Central memory CD4-positive, alpha-beta T cell (primary cell): ENCODE results near the gene CABLES1.

ENCODE experiments used
- DNase-seq: peaks from one replicate; pipeline ENCODE4 v3.0.0; 2022

The CABLES1 gene

GRCh38 chr18:23171581-23172156 lies 36.4 kb downstream of the CABLES1 start:
- DNase-seq, result no peak

GRCh38 chr18:23172591-23173380 lies 37.5 kb downstream of the CABLES1 start:
- no peak for DNase-seq

DNA sequence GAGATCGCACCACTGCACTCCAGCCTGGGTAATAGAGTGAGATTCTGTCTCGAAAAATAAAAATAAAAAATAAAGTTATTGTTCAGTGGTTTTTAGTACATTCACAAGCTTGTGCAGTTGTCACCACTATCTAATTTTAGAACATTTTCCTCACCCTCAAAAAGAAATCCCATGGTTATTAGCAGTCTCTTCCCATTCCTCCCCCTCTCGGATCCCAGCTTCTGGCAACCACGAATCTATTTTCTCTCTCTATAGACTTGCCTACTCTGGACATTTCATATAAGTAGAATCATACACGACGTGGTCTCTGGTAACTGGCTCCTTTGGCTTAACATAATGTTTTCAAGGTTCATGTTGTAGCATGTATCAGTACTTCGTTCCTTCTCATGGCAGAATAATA lies 38.6 kb downstream of the CABLES1 start:
- DNase-seq, result no peak

- DNase-seq, result no peak
Measured at GRCh38 chr18:23176701-23177432, 41.6 kb downstream of the CABLES1 start.

GRCh38 chr18:23177433-23178072 lies 42.3 kb downstream of the CABLES1 start:
- no peak for DNase-seq

DNA sequence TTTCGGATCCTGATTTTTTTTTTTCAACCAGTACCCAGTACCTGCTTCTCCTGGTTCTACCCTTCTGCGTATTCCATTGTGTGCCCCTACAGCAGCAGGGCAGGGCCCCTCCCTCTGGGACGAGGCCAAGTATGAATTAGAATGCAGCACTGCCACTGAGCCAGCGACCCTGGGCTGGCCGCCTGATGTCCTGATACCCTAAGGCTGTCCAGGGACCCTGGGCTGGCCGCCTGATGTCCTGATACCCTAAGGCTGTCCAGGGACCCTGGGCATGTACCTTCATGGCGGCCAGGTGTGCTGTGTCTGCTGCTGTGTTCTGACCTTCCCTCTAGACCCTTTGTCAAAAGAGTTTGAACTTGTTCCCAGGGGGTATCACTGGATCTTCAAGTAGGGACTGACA lies 42.9 kb downstream of the CABLES1 start:
- no peak for DNase-seq

DNA sequence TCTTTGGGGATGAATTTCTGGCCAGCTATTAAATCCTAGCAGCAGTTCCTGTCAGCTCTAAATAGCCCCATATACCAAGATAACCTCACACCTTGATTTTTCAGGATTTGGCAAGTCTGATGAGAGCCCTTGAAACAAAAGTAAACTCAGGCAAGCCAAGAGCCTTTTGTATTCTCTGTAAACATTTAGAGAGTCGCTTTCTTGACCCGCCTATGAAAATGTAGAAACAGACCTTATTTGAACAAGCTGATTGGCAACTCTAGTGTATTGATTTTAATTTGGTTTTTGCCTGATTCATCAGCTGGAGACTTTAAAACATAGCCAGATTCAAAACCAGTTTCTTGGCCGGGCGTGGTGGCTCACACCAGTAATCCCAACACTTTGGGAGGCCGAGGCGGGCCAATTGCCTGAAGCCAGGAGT lies 43.4 kb downstream of the CABLES1 start:
- DNase-seq, result no peak

DNA sequence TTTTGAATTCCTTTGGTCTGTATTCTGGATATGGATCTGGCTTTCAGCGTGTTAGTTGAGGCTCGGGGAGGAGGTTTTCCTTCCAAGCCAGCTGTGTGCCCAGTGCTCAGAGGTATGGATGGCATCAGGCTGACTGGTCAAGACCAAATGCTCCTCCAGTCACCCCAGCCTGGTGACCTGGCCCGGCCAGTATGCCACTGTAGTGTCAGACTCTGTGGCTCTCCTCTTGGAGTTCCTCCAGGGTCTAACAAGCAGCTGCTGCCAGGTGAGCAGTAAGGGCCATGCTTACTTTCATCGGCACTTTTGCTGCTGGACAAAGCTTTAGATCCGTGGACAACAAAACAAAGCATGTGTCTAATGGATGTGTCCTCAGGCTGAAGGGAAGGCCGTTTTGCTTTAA lies 44.1 kb downstream of the CABLES1 start:
- DNase-seq, result no peak

DNA sequence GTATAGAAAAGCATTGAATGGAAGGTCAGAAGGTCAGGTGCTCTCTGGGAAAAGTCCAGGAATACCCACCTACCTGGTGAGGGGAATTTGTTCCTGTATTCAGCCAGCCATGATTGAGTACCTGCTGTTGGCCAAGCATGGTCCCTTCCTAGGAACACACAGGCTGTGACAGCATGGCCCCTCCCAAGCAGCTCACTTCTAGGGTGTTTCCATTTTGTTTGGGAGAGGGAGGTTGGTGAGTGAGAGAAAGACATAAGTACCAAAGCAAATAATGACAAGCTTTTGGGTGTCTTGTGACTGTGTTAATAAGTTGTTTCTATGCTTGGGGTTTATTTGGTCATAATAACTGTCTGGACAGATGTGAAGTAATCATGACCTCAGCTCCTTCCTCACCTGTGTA lies 46.3 kb downstream of the CABLES1 start:
- no peak for DNase-seq

DNA sequence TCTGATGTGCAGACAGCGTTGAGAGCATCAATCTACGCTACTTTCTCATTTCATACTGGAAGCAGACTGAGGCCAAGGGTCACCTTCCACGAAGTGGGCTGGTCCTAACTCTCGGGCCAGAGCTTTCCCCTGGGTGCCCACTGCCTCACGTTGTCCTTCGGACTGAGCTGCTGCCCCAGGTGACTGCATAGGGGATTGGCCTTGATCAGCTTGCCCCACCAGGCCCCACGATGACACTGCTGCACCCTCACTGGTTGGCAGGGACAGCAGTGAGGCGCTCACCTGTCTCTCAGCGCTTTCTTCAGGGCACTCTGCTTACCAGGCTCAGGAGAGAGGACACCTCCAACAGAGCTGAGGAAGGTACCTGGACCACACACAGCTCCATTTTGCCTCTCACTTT lies 47.3 kb downstream of the CABLES1 start:
- no peak for DNase-seq

- no peak for DNase-seq
Measured at GRCh38 chr18:23183411-23184150, 48.3 kb downstream of the CABLES1 start.

GRCh38 chr18:23186781-23187180 lies 51.5 kb downstream of the CABLES1 start:
- DNase-seq, result no peak

- no peak for DNase-seq
Measured at GRCh38 chr18:23188068-23188760, 52.9 kb downstream of the CABLES1 start.

- no peak for DNase-seq
Measured at GRCh38 chr18:23189099-23189498, 53.8 kb downstream of the CABLES1 start.

GRCh38 chr18:23189768-23190661 lies 54.7 kb downstream of the CABLES1 start:
- no peak for DNase-seq

GRCh38 chr18:23191232-23191631 lies 55.9 kb downstream of the CABLES1 start:
- DNase-seq, result no peak

- DNase-seq, result no peak
Measured at GRCh38 chr18:23193742-23194141, 58.5 kb downstream of the CABLES1 start.

DNA sequence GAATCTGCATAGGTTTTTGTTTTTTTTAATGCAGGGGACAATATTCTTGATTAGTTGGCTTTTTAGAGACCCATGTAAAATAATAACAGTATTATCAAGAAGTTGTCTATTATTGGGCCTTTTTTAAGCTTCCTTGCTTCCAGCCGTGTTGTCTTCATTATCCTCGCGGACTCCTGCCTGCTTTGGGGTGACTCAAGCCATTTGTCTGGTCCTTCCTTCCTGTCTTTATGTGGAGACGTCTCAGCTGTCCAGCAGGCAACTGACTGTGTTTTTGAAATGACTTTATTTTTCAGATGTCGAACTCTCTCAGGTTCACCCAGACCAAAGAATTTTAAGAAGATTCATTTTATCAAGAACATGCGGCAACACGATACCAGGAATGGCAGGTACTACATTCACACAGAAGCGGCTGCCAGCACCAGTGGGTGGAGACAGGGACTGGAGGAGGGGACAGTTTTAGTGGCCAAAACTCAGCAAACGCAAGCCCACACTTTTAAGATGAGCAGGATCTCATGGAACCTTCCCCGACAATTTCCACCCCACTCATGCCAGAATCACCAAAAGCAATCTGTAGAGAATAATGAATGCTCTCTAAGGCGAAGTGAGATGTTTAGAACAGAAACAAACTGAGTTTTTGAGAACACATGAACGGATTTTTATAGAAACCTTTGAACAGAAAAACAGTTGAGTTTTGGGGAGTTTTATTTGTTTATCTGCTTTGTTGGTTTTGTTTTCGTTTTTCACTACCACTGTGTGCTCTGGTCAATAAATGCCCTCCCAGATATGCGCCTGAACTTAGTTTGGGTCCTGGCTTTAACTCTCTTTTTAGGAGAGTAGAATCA lies 59.1 kb downstream of the CABLES1 start:
- no peak for DNase-seq

DNA sequence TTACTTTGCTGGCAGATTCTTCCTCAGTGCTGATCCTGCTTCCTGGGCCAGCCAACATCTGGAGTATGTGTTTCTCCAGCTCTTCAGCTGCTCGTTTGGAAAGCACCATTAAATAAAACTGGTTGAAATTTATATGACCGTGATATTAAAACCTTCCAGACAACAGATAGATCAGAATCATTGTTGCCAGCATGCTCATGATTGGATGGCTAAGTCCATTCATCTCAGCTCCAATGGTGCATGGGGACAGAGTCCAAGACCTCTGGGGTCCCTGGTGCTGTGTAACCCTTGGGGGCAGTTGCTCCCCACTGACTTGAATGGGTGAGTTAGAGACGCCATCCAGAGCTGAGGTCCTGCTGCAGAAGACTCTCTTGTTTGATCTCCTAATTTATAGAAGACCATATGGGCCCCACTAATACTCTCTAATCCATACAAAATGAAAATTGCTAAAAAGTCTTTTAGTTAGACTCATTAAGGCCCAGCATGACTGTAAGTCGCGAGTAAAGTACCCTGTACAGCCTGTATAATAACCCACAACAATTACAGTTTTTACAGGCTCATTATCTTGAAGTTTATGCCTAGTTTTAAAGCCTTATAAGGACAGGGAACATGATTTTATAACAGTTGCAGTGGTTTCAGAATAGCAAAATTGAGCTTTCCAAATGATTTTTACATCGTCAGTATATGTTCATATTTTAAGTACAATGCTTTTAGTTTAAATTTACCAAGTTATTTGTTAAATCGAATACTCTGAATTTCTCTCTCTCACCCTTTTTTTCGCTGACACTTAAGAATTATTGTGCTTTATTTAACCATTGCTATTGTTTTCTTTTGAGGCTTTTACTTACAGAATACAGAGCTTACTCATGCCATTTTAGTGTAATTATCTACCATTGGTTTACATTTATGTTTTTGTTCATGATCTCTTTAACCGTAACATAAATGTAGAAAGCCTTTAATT lies 60.0 kb downstream of the CABLES1 start:
- DNase-seq, result no peak
